HEK293T (cell line): Measurements from ENCODE around the gene PTPRE.
A peak's percentile ranks its signal among the peaks of the same experiment; 100 is the strongest.

Experiments
- CTCF ChIA-PET: fragments of 350-600 bp; formaldehyde crosslinking; extraction: SDS; loops from one replicate; lab custom pipeline; 2021; ENCODE audit warnings: antibody characterized with exemption, inconsistent platforms; lab: Yijun Ruan, JAX
- POLR2A ChIA-PET: fragments of 350-600 bp; formaldehyde crosslinking; extraction: SDS; loops from one replicate; lab custom pipeline; 2020; ENCODE audit warnings: antibody characterized with exemption, inconsistent platforms; lab: Yijun Ruan, JAX
- DNase-seq: peaks from one replicate; pipeline ENCODE4 v3.0.0; 2012; ENCODE audit warnings: mixed read lengths; ENCODE audit errors: extremely low spot score
- ARNT ChIP-seq: fragments of 450-650 bp; IDR thresholded peaks from 2 replicates; pipeline ENCODE4 v1.6.1; 2017; ENCODE audit warnings: mild to moderate bottlenecking
- BHLHE40 ChIP-seq: fragments of 450-650 bp; IDR thresholded peaks from 2 replicates; pipeline ENCODE4 v1.6.1; 2016; ENCODE audit warnings: mild to moderate bottlenecking, moderate library complexity, borderline replicate concordance
- CTBP1 ChIP-seq: fragments of 450-650 bp; IDR thresholded peaks from 2 replicates; pipeline ENCODE4 v1.6.1; 2016; ENCODE audit warnings: borderline replicate concordance
- ELF4 ChIP-seq: fragments of 450-650 bp; IDR thresholded peaks from 2 replicates; pipeline ENCODE4 v1.6.1; 2017; ENCODE audit warnings: antibody characterized with exemption
- FOXA1 ChIP-seq: fragments of 450-650 bp; IDR thresholded peaks from 2 replicates; pipeline ENCODE4 v1.6.1; 2016; ENCODE audit warnings: mild to moderate bottlenecking
- FOXK2 ChIP-seq: fragments of 450-650 bp; IDR thresholded peaks from 2 replicates; pipeline ENCODE4 v1.6.1; 2016; ENCODE audit warnings: mild to moderate bottlenecking
- FOXM1 ChIP-seq: fragments of 450-650 bp; IDR thresholded peaks from 2 replicates; pipeline ENCODE4 v1.6.1; 2017; ENCODE audit warnings: mild to moderate bottlenecking, borderline replicate concordance
- HDGF ChIP-seq: fragments of 450-650 bp; IDR thresholded peaks from 2 replicates; pipeline ENCODE4 v1.6.1; 2017; ENCODE audit warnings: antibody characterized with exemption, borderline replicate concordance
- L3MBTL2 ChIP-seq: fragments of 450-650 bp; conservative IDR thresholded peaks from 2 replicates; pipeline ENCODE4 v1.6.1; 2016; ENCODE audit warnings: mild to moderate bottlenecking
- LEF1 ChIP-seq: fragments of 450-650 bp; IDR thresholded peaks from 2 replicates; pipeline ENCODE4 v1.6.1; 2017; ENCODE audit warnings: mild to moderate bottlenecking, borderline replicate concordance
- NFRKB ChIP-seq: fragments of 450-650 bp; IDR thresholded peaks from 2 replicates; pipeline ENCODE4 v1.6.1; 2016; ENCODE audit warnings: mild to moderate bottlenecking, moderate library complexity
- PKNOX1 ChIP-seq: fragments of 450-650 bp; IDR thresholded peaks from 2 replicates; pipeline ENCODE4 v1.6.1; 2016
- SP1 ChIP-seq: fragments of 450-650 bp; IDR thresholded peaks from 2 replicates; pipeline ENCODE4 v1.6.1; 2017
- SUZ12 ChIP-seq: fragments of 450-650 bp; IDR thresholded peaks from 2 replicates; pipeline ENCODE4 v1.6.1; 2016; ENCODE audit warnings: mild to moderate bottlenecking
- TARDBP ChIP-seq: fragments of 450-650 bp; IDR thresholded peaks from 2 replicates; pipeline ENCODE4 v1.6.1; 2016
- ZNF384 ChIP-seq: fragments of 450-650 bp; IDR thresholded peaks from 2 replicates; pipeline ENCODE4 v1.6.1; 2016

Gene PTPRE

GRCh38 chr10:127916826-127917225 is 9.9 kb downstream of the PTPRE start:
- ChIA-PET CTCF (no interaction called here), POLR2A (no interaction called here)
- no peak for DNase-seq
- TF ChIP-seq CTBP1 (no peak), FOXM1 (no peak), ELF4 (no peak), ZNF384 (no peak), HDGF (no peak), SUZ12 (no peak), FOXA1 (no peak), FOXK2 (no peak), BHLHE40 (no peak), PKNOX1 (no peak), ARNT (no peak)

GRCh38 chr10:127918572-127918971 is 11.7 kb downstream of the PTPRE start:
- ChIA-PET POLR2A (no interaction called here), CTCF (no interaction called here)
- DNase-seq = no peak
- TF ChIP-seq FOXM1 (no peak), LEF1 (no peak), TARDBP (no peak), ARNT (no peak), NFRKB (no peak), SP1 (no peak), FOXA1 (no peak), ELF4 (no peak), BHLHE40 (no peak), FOXK2 (no peak), HDGF (no peak), ZNF384 (no peak), L3MBTL2 (no peak), PKNOX1 (no peak), CTBP1 (no peak), SUZ12 (no peak)

- ChIA-PET CTCF (interaction anchor here (0.6 to 2.0 kb wide), 2 partner anchors 14 to 116 kb away, joined by 3 to 5 read pairs; no protein-coding TSS in a partner anchor), POLR2A (no interaction called here)
- peak; percentile 46 for DNase-seq
- TF ChIP-seq NFRKB (no peak), SUZ12 (no peak), TARDBP (no peak), HDGF (no peak)
Observed at GRCh38 chr10:127919418-127920271, 12.7 kb downstream of the PTPRE start.

GRCh38 chr10:127920306-127921074 is 13.6 kb downstream of the PTPRE start:
- TF ChIP-seq SUZ12 (no peak), SP1 (no peak), FOXM1 (no peak), LEF1 (no peak), NFRKB (no peak), HDGF (no peak), ELF4 (no peak), ARNT (no peak), PKNOX1 (no peak), ZNF384 (no peak), FOXA1 (no peak), TARDBP (no peak), L3MBTL2 (no peak), FOXK2 (no peak), CTBP1 (no peak), BHLHE40 (no peak)
- DNase-seq = no peak
- ChIA-PET POLR2A (no interaction called here), CTCF (interaction anchor here (0.6 to 2.0 kb wide), 2 partner anchors 14 to 115 kb away, joined by 3 to 5 read pairs; no protein-coding TSS in a partner anchor)

- CTCF ChIA-PET = interaction anchor here (2.0 kb wide), 1 partner anchor 114 kb away, joined by 5 read pairs; no protein-coding TSS in a partner anchor
- TF ChIP-seq TARDBP (no peak), L3MBTL2 (no peak), ARNT (no peak), FOXM1 (no peak), SUZ12 (no peak)
- no peak for DNase-seq
- POLR2A ChIA-PET = no interaction called here
Observed at GRCh38 chr10:127921075-127921752, 14.3 kb downstream of the PTPRE start.
